HEK293T (cell line): ENCODE data around the gene CFAP299.

Experiments used
- BHLHE40 ChIP-seq: fragments of 450-650 bp; IDR thresholded peaks from 2 replicates; pipeline ENCODE4 v1.6.1; 2016; ENCODE audit warnings: mild to moderate bottlenecking, moderate library complexity, borderline replicate concordance
- CTBP1 ChIP-seq: fragments of 450-650 bp; IDR thresholded peaks from 2 replicates; pipeline ENCODE4 v1.6.1; 2016; ENCODE audit warnings: borderline replicate concordance
- FOXM1 ChIP-seq: fragments of 450-650 bp; IDR thresholded peaks from 2 replicates; pipeline ENCODE4 v1.6.1; 2017; ENCODE audit warnings: mild to moderate bottlenecking, borderline replicate concordance
- L3MBTL2 ChIP-seq: fragments of 450-650 bp; conservative IDR thresholded peaks from 2 replicates; pipeline ENCODE4 v1.6.1; 2016; ENCODE audit warnings: mild to moderate bottlenecking
- SP1 ChIP-seq: fragments of 450-650 bp; IDR thresholded peaks from 2 replicates; pipeline ENCODE4 v1.6.1; 2017
- SUZ12 ChIP-seq: fragments of 450-650 bp; IDR thresholded peaks from 2 replicates; pipeline ENCODE4 v1.6.1; 2016; ENCODE audit warnings: mild to moderate bottlenecking

GRCh38 chr4:80916770-80917169 lies 581.2 kb downstream of the CFAP299 start:
- TF ChIP-seq SP1 (no peak), CTBP1 (no peak), FOXM1 (no peak), L3MBTL2 (no peak), SUZ12 (no peak), BHLHE40 (no peak)
